Endothelial cell of umbilical vein (primary cell): ENCODE results near the gene SWI5. TPM values are rescaled to one million over a fixed set of nuclear protein-coding genes. Genes with fewer than 3 reads are reported as not detected.

Experiments used
- BruUV-seq: library from RNA; stranded (reverse); fragments of 400-500 nt; replicated peaks from 2 replicates; lab custom pipeline; 2021; lab: Mats Ljungman, UMichigan
- CTCF ChIA-PET: fragments of 300-600, 350-600 bp; sonication (Branson Sonifier 250); formaldehyde crosslinking; loops from one replicate; lab custom pipeline; 2021; ENCODE audit warnings: antibody characterized with exemption, inconsistent platforms; lab: Charles Lee
- POLR2A ChIA-PET: fragments of 300-600, 350-600 bp; sonication (Branson Sonifier 250); formaldehyde crosslinking; loops from one replicate; lab custom pipeline; 2021; ENCODE audit warnings: antibody characterized with exemption, inconsistent platforms; lab: Charles Lee
- DNase-seq: peaks from one replicate; pipeline ENCODE4 v3.0.0-alpha.2; 2011; ENCODE audit warnings: low read depth, low spot score
- FAIRE-seq: peaks from 2 replicates; lab custom pipeline; 2011; peaks lifted over from hg19 to GRCh38; lab: Jason Lieb, UNC
- H2AFZ ChIP-seq: 2 replicates; pipeline ENCODE4 v1.6.0; 2012; ENCODE audit warnings: low read depth, low read length, control low read depth, inconsistent platforms
- H3K27ac ChIP-seq: 2 replicates; pipeline ENCODE4 v1.5.1; 2011; ENCODE audit warnings: low read depth, mild to moderate bottlenecking, control low read depth, low read length, moderate library complexity; ENCODE audit not compliant: insufficient read depth
- H3K27me3 ChIP-seq, 2 experiments: 2 replicates each; pipeline versions ENCODE4 v1.6.0 to v1.6.1; 2011; ENCODE audit warnings: low read length in 2 of 2, mixed read lengths in 1 of 2; ENCODE audit not compliant: control insufficient read depth in 2 of 2, insufficient read depth in 2 of 2
- H3K36me3 ChIP-seq, 2 experiments: 2 replicates in 1 of 2; 3 replicates in 1 of 2; pipeline ENCODE4 v1.5.1; 2011; ENCODE audit warnings: low read length in 2 of 2, mild to moderate bottlenecking in 1 of 2, moderate library complexity in 1 of 2; ENCODE audit not compliant: control insufficient read depth in 2 of 2, insufficient read depth in 2 of 2; ENCODE audit errors: extremely low read depth in 1 of 2
- H3K4me1 ChIP-seq: 3 replicates; pipeline ENCODE4 v1.5.1; 2011; ENCODE audit warnings: mild to moderate bottlenecking, low read length; ENCODE audit not compliant: control insufficient read depth, insufficient read depth; ENCODE audit errors: extremely low read depth
- H3K4me2 ChIP-seq: 2 replicates; pipeline ENCODE4 v1.6.1; 2011; ENCODE audit warnings: low read length, control low read depth, mixed read lengths; ENCODE audit not compliant: insufficient read depth
- H3K4me3 ChIP-seq, 3 experiments: fragments of 200-600 bp in 1 of 3; sonication (generic), shearing (Covaris generic) in 1 of 3; replicated peaks in 1 of 3; 2 replicates each; pipeline ENCODE4 v1.5.1; 2011 to 2016; ENCODE audit warnings: control low read depth in 3 of 3, low read length in 3 of 3, mild to moderate bottlenecking in 2 of 3, inconsistent platforms in 1 of 3, low read depth in 1 of 3, moderate library complexity in 1 of 3; ENCODE audit not compliant: insufficient read depth in 1 of 3
- H3K79me2 ChIP-seq: 2 replicates; pipeline ENCODE4 v1.6.0; 2012; ENCODE audit warnings: low read length, inconsistent platforms; ENCODE audit not compliant: control insufficient read depth, insufficient read depth
- H3K9ac ChIP-seq: replicated peaks from 2 replicates; pipeline ENCODE3; 2011; ENCODE audit warnings: low read length, control low read depth; ENCODE audit not compliant: insufficient read depth; ENCODE audit errors: extremely low read depth
- H3K9me1 ChIP-seq: replicated peaks from 3 replicates; pipeline ENCODE4 v1.6.0; 2011; ENCODE audit warnings: mild to moderate bottlenecking, low read length; ENCODE audit not compliant: control insufficient read depth, insufficient read depth; ENCODE audit errors: extremely low read depth
- H3K9me3 ChIP-seq: replicated peaks from 2 replicates; pipeline ENCODE4 v1.5.1; 2012; ENCODE audit warnings: low read length, inconsistent platforms; ENCODE audit not compliant: control insufficient read depth, insufficient read depth
- H4K20me1 ChIP-seq: replicated peaks from 2 replicates; pipeline ENCODE3; 2011; ENCODE audit warnings: mild to moderate bottlenecking, low read length; ENCODE audit not compliant: control insufficient read depth, insufficient read depth; ENCODE audit errors: extremely low read depth
- EZH2 ChIP-seq: IDR thresholded peaks from 2 replicates; pipeline ENCODE4 v1.6.1; 2012; ENCODE audit warnings: borderline replicate concordance, low read depth, mild to moderate bottlenecking, moderate library complexity, low read length, inconsistent platforms; ENCODE audit not compliant: severe bottlenecking
- FOS ChIP-seq: IDR thresholded peaks from 2 replicates; pipeline ENCODE4 v1.6.1; 2011; ENCODE audit warnings: mild to moderate bottlenecking, low read length, moderate library complexity, borderline replicate concordance; ENCODE audit not compliant: insufficient read depth
- GATA2 ChIP-seq: IDR thresholded peaks from 2 replicates; pipeline ENCODE4 v1.7.0; 2011; ENCODE audit warnings: low read depth, mild to moderate bottlenecking, moderate library complexity, mixed read lengths, low read length; ENCODE audit not compliant: insufficient read length, insufficient read depth
- JUN ChIP-seq: IDR thresholded peaks from 2 replicates; pipeline ENCODE4 v1.6.1; 2011; ENCODE audit warnings: borderline replicate concordance, low read depth; ENCODE audit not compliant: insufficient read length, insufficient read depth
- MYC ChIP-seq: IDR thresholded peaks from one replicate; pipeline ENCODE4 v1.6.1; 2011; ENCODE audit warnings: mild to moderate bottlenecking, low read depth, low read length
- POLR2A ChIP-seq: IDR thresholded peaks from 2 replicates; pipeline ENCODE4 v1.6.1; 2012; ENCODE audit warnings: low read depth, mild to moderate bottlenecking, control low read depth, low read length
- POLR2AphosphoS5 ChIP-seq: IDR thresholded peaks from 2 replicates; pipeline ENCODE4 v1.6.1; 2012; ENCODE audit warnings: low read depth, mild to moderate bottlenecking, control low read depth, low read length, moderate library complexity; ENCODE audit not compliant: insufficient read depth
- dilution Hi-C: fragments of 300-500 bp; cut with MboI; formaldehyde crosslinking; loops from one replicate; pipeline ENCODE4 v1.15.0; 2019; ENCODE audit warnings: low sequenced_read_pairs; ENCODE audit not compliant: extremely low pct_ligation_motif_present
- intact Hi-C: fragments of 100-400 bp; cut with micrococcal nuclease; formaldehyde crosslinking; loops from one replicate; pipeline ENCODE4 v1.10.0; 2022
- polyA plus RNA-seq, 4 experiments: library from polyadenylated mRNA; depleted of rRNA in 3 of 4; stranded (reverse) in 3 of 4; unstranded in 1 of 4; fragments of >200 nt; gene quantifications; 2 replicates each; pipeline versions ENCODE4 v1.2.1 to v1.2.3, GENCODE V29; 2011 to 2012; ENCODE audit warnings: missing spikeins in 1 of 4
- total RNA-seq: library from RNA; stranded (reverse); gene quantifications from 2 replicates; pipeline ENCODE4 v1.2.3, GENCODE V29; 2021
- TF ChIP-seq, protein P1 (sequence below): IDR thresholded peaks from 2 replicates; pipeline ENCODE4 v1.6.1; 2011; ENCODE audit not compliant: insufficient read depth, insufficient read length
- TF ChIP-seq, protein P2 (sequence below), 2 donors: IDR thresholded peaks; 1 replicate in 1 of 2; 2 replicates in 1 of 2; pipeline ENCODE4 v1.5.1; 2011; ENCODE audit warnings: low read length in 2 of 2, mild to moderate bottlenecking in 2 of 2, moderate library complexity in 2 of 2, control low read depth in 1 of 2, inconsistent platforms in 1 of 2, low read depth in 1 of 2; ENCODE audit not compliant: insufficient read depth in 1 of 2; ENCODE audit errors: extremely low read depth in 1 of 2

SWI5 gene
- total and polyA plus RNA-seq, 2 donors (not counting 3 experiments of a cell fraction or from before 2014, with no cell fraction given) = 21.2 to 58.0 TPM

GRCh38 chr9:128304971-128305288 lies 28.9 kb downstream of the SWI5 start:
- CTCF ChIA-PET = interaction anchor here (0.7 to 2.4 kb wide), 4 partner anchors 9 to 50 kb away, joined by 3 to 19 read pairs (median 6); no protein-coding TSS in a partner anchor
- H2AFZ ChIP-seq = no peak overlapping the region
- no peak for FAIRE-seq
- intact Hi-C loops (no loop called here), dilution Hi-C loops (no loop called here)
- no peaks in the 10 kb centered on the region for H4K20me1 ChIP-seq
- TF ChIP-seq JUN (no peak), GATA2 (no peak), EZH2 (no peak), POLR2AphosphoS5 (no peak)
- TF ChIP-seq, protein P1, sequence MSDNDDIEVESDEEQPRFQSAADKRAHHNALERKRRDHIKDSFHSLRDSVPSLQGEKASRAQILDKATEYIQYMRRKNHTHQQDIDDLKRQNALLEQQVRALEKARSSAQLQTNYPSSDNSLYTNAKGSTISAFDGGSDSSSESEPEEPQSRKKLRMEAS = no peak
- no peak overlapping the region for H3K4me2 ChIP-seq
- no peak for DNase-seq
- no peaks in the 10 kb centered on the region for H3K9me1 ChIP-seq
- no peak overlapping the region for H3K27ac ChIP-seq
- H3K36me3 ChIP-seq = peaks cover 0 to 4% of the 10 kb centered on the region in 2 experiments
- peaks cover 6% of the 10 kb centered on the region for H3K4me1 ChIP-seq
- no peaks in the 10 kb centered on the region for H3K9me3 ChIP-seq
- H3K4me3 ChIP-seq = no peak overlapping the region
- H3K27me3 ChIP-seq = no peaks in the 10 kb centered on the region
- POLR2A ChIA-PET = no interaction called here
- H3K79me2 ChIP-seq = no peaks in the 10 kb centered on the region
- no TSS peak for BruUV-seq
- no peak overlapping the region for H3K9ac ChIP-seq

DNA sequence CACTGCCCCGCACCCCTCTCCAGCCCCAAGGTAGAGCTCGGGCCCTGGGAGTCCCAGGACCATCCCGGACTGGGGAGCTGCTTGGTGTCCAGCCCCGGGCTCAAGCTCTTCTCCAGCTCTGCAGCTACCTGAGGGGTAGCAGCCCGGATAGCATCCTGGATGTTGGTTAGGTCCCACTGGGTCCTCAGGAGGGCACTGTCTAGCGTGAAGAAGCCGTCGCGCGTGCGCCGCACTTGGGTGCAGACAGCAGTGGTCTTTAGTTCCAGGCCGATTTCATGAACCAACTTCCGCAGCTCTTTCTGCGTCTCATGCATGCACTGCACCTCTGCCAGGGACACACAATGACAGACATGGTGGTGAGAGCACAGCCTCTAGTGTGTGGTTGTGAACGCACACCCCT lies 33.5 kb downstream of the SWI5 start:
- BruUV-seq = no TSS peak
- Histone ChIP-seq H3K36me3 (peaks cover 3 to 21% of the 10 kb centered on the region in 2 experiments), H3K9me3 (no peaks in the 10 kb centered on the region), H3K9ac (no peak overlapping the region), H3K4me1 (peaks cover 6% of the 10 kb centered on the region), H3K79me2 (no peaks in the 10 kb centered on the region), H3K9me1 (no peaks in the 10 kb centered on the region), H4K20me1 (no peaks in the 10 kb centered on the region), H3K4me3 (no peak overlapping the region), H3K27ac (no peak overlapping the region), H3K27me3 (no peaks in the 10 kb centered on the region), H2AFZ (no peak overlapping the region), H3K4me2 (no peak overlapping the region)
- dilution Hi-C loops = no loop called here
- FAIRE-seq (no peak), DNase-seq (no peak)
- ChIA-PET CTCF (interaction anchor here (0.7 to 1.1 kb wide), 3 partner anchors 14 to 52 kb away, joined by 3 to 5 read pairs (median 3); no protein-coding TSS in a partner anchor), POLR2A (no interaction called here)
- intact Hi-C loops = no loop called here
- TF ChIP-seq GATA2 (no peak), EZH2 (no peak), JUN (no peak), MYC (no peak), FOS (no peak), POLR2A (no peak), POLR2AphosphoS5 (no peak)
- TF ChIP-seq, protein P1 = no peak
- TF ChIP-seq, protein P2, sequence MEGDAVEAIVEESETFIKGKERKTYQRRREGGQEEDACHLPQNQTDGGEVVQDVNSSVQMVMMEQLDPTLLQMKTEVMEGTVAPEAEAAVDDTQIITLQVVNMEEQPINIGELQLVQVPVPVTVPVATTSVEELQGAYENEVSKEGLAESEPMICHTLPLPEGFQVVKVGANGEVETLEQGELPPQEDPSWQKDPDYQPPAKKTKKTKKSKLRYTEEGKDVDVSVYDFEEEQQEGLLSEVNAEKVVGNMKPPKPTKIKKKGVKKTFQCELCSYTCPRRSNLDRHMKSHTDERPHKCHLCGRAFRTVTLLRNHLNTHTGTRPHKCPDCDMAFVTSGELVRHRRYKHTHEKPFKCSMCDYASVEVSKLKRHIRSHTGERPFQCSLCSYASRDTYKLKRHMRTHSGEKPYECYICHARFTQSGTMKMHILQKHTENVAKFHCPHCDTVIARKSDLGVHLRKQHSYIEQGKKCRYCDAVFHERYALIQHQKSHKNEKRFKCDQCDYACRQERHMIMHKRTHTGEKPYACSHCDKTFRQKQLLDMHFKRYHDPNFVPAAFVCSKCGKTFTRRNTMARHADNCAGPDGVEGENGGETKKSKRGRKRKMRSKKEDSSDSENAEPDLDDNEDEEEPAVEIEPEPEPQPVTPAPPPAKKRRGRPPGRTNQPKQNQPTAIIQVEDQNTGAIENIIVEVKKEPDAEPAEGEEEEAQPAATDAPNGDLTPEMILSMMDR (IDR thresholded peaks at IDR 0.05; ENCODE audit: extremely low read depth in 1 of 2, insufficient read depth in 1 of 2, low read depth in 1 of 2, low read length in 2 of 2) = no peak
